Activated CD4-positive, CD25-positive, alpha-beta regulatory T cell (primary cell): ENCODE results near the gene CDK17.
"Not testable (repeated sequence)": the region's sequence is repeated elsewhere in the genome, so short reads cannot be mapped to it uniquely, and the experiment has no call there.

Experiments used
- DNase-seq, 4 experiments: peaks; one replicate each; lab custom pipeline; 2025; lab: John Stamatoyannopoulos, UW

The CDK17 gene

GRCh38 chr12:96315741-96316481 lies 84.3 kb downstream of the CDK17 start:
- DNase-seq = not testable (repeated sequence)

GRCh38 chr12:96314723-96315122 lies 85.5 kb downstream of the CDK17 start:
- no peak for DNase-seq

- DNase-seq = no peak
These were observed 86.6 kb downstream of the CDK17 start for GRCh38 chr12:96313606-96314005.

- no peak for DNase-seq
These were observed 89.0 kb downstream of the CDK17 start for GRCh38 chr12:96311191-96311590.

- DNase-seq = no peak
These were observed 90.2 kb downstream of the CDK17 start for GRCh38 chr12:96310067-96310466.

- no peak for DNase-seq
These were observed 91.4 kb downstream of the CDK17 start for GRCh38 chr12:96308881-96309280.

- DNase-seq = no peak
These were observed 94.6 kb downstream of the CDK17 start for GRCh38 chr12:96305665-96306064.

DNA sequence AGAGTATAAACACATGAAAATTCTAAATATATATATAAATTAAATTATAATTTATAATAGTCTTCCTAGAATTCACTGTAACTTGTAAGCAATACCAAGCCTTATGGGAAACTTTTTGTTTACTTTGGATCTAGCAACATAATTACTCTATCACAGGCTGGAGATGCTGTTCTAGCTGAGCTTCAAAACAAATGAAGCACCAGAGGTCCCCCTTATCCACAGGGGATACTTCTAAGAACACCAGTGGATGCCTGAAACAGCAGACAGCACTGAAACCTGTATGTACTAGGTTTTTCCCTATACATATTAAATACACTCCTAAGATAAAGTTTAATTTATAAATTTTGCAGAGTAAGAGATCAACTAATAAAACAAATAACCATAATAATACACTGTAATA lies 96.6 kb downstream of the CDK17 start:
- DNase-seq = no peak

GRCh38 chr12:96302687-96303310 lies 97.4 kb downstream of the CDK17 start:
- DNase-seq = no peak

GRCh38 chr12:96301732-96302131 lies 98.5 kb downstream of the CDK17 start:
- no peak for DNase-seq

DNA sequence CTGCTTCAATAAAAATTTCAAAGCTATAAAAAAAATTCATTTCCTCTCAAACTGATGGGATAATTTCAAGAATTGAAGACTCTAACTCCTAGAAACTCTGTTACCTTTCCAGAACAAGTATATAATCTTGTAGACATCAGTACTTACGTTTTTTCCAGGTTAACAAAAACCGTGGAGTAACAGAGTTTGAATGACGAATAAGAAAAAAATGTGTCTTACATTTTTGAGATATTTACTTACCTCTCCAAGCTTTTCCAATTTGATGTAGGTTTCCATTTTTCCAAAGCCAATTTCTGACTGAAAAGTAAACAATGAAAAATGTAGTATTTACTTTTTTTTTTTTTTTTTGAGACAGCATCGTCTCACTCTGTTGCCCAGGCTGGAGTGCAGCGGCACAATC lies 100.2 kb downstream of the CDK17 start:
- DNase-seq = no peak

- DNase-seq = no peak
These were observed 102.7 kb downstream of the CDK17 start for GRCh38 chr12:96297504-96297903.

DNA sequence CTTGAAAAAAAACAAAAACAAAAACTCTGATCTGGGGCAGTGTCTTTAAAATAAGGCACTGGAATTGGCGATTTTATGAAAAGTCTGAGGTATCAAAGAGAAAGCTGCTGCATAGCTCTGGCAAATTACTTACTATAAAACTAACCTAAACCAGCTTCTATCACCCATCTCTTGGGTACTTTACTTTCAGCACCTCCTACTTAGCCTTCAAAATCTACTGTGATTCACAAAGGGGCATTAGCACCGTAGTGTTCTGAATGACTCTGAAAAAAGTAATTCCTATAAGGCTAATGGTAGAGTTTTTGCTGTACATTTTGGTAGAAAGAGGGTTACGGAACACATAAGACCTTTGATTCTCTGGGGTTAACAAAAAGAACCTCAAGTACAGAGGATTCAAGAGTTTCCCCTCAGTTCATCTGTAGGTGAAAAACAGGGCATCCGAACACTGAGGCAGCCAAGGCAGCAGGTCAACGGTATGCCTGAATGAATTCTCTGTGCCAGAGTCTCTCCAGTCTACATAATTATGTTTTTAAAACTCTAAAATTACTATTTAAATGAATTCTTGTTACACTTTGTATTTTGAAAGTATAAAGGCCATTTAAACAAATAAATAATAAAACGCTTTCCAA lies 104.6 kb downstream of the CDK17 start:
- DNase-seq = no peak

DNA sequence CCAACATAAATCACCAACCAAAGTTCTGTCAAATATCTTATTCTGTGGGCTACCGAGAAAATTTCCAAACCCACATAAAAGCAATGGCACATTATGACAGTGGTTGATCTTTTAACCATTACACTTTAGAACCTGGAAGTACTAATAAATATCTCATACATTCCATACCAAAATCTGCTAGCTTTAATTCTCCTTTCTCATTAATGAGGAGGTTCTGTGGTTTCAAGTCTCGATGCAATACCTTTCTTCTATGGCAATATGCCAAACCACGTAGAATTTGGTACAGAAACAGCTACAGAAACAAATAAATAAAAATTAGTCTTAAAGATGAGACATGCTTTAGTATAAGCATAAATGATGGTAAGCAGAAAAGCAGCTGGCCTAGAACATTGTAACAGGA lies 105.4 kb downstream of the CDK17 start:
- DNase-seq = no peak

GRCh38 chr12:96293093-96293492 lies 107.1 kb downstream of the CDK17 start:
- DNase-seq = no peak

DNA sequence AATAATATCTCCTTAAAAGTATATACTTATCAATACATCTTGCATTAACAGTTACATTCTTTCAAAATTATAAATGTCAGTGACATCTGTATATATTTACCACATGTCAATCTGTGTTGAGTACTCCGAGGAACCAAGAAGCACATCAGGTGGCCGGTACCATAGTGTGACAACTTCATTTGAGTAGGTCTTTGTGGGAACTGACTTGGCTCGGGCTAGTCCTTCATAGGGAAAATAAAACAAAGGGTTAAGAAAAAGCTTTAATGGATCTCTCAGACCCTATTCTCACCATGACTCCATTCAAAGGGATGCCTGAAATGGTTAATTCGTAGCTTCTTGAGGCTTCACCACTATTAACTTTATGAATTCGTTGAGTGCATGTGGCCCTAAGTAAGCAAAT lies 111.2 kb downstream of the CDK17 start:
- DNase-seq = no peak

- DNase-seq = no peak
These were observed 115.1 kb downstream of the CDK17 start for GRCh38 chr12:96285158-96285557.

GRCh38 chr12:96274331-96274730 lies 125.9 kb downstream of the CDK17 start:
- no peak for DNase-seq

GRCh38 chr12:96271469-96272199 lies 128.6 kb downstream of the CDK17 start:
- no peak for DNase-seq

- no peak for DNase-seq
These were observed 134.0 kb downstream of the CDK17 start for GRCh38 chr12:96266238-96266637.

DNA sequence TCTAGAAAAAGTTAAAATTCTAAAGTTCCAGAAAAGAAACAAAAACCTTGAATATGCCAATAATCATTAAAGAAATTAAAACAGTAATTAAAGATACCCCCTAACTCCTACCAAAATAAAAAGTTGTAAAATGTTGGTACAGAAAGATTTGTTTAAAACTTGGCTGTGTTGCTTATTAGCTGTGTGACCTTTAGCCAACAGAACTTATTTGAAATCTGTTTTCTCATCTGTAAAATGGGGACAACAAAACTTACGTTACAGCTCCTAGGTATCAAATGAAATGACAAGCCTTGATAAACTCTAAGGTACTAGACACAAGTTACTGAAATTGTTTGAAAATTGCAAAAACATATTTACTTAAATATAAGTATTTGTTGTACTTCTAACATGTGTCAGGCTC lies 134.4 kb downstream of the CDK17 start:
- DNase-seq = no peak

DNA sequence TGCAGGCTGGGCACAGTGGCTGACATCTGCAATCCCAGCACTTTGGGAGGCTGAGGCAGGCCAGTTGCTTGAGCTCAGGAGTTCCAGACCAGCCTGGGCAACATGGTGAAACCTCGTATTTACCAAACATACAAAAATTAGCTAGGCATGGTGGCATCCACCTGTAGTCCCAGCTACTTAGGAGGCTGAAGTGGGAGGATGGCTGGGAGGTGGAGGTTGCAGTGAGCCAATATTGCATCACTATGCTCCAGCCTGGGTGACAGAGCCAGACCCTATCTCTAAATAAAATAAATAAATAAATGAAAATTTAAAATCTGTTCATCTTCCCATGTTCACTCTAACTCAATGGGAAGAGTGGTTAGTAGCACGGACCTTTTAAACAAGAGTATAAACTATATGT lies 134.8 kb downstream of the CDK17 start:
- no peak for DNase-seq

- no peak for DNase-seq
These were observed 136.8 kb downstream of the CDK17 start for GRCh38 chr12:96263449-96263902.
